Iris pigment epithelial cell (primary cell): ENCODE measurements around the gene NANOG.
"Not testable (repeated sequence)": the region's sequence is repeated elsewhere in the genome, so short reads cannot be mapped to it uniquely, and the experiment has no call there.

ENCODE experiments used
- DNase-seq: peaks from one replicate; pipeline ENCODE4 v3.0.0-alpha.2; 2011; ENCODE audit warnings: low read depth

The NANOG gene

DNA sequence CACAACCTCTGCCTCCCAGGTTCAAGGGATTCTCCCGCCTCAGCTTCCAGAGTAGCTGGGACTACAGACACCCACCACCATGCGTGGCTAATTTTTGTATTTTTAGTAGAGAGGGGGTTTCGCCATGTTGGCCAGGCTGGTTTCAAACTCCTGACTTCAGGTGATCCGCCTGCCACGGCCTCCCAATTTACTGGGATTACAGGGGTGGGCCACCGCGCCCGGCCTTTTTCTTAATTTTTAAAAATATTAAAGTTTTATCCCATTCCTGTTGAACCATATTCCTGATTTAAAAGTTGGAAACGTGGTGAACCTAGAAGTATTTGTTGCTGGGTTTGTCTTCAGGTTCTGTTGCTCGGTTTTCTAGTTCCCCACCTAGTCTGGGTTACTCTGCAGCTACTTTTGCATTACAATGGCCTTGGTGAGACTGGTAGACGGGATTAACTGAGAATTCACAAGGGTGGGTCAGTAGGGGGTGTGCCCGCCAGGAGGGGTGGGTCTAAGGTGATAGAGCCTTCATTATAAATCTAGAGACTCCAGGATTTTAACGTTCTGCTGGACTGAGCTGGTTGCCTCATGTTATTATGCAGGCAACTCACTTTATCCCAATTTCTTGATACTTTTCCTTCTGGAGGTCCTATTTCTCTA lies at the start of gene NANOG:
Gene NANOG (plus strand): TSS at position 519 of the 645 bp plus-strand sequence. CDS start 213 bp downstream, outside the sequence.
- DNase-seq, result not testable (repeated sequence)

DNA sequence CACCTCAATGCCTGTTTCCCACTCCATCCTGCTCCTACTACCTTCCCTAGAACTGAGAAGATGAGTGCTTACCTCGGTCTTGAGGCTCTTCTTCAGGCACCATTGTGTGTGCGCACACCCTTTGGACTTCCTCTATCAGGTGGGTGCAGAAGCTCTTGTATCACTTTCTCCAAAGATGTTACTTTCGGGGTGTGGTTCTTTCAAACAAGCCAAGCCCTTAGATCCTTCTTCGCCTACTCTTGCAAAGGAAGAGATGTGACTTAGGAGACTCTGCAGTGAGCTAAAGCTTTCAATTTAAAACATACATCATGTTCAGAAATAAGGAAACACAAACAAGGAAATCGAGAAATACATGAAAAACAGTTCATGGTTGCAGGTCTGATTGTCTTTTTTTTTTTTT lies 42.0 kb upstream of the NANOG start, which contains the start of gene CLEC4C:
Gene CLEC4C (minus strand): TSS at position 130 of the 400 bp plus-strand sequence. CDS start 27 bp downstream, at position 103.
- no peak for DNase-seq

DNA sequence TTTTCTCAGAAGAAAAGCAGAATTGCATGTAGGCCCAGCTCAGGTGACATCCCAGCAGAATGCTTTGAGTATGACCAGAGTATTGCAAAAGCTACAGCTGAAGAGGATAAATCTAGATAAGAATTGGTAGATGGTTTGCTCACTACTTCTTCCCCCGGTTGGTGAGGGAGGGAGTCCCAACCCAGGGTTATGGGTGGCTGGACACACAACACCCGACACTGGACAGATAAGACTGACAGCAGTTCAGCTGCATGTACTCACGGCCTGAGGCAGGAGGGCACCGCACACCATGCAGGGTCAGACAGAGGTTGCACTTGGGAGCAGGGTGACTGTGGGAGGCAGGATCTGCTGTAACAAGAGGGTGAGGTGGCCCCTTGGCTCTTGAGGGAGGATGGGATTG lies 40.4 kb upstream of the NANOG start:
- no peak for DNase-seq

DNA sequence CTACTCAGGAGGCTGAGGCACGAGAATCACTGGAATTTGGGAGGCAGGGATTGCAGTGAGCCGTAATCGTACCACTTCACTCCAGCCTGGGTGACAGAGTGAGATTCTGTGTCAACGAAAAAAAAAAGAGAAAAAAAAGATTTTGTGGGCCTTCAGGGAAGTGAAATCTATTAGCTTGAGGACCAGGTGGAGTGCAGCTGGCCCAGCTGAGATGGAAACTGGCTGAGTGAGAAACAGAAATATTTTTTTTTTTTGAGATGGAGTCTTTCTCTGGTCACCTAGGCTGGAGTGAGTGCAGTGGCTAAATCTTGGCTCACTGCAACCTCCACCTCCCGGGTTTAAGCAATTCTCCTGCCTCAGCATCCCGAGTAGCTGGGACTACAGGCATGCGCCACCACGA lies 39.8 kb upstream of the NANOG start:
- DNase-seq, result no peak

DNA sequence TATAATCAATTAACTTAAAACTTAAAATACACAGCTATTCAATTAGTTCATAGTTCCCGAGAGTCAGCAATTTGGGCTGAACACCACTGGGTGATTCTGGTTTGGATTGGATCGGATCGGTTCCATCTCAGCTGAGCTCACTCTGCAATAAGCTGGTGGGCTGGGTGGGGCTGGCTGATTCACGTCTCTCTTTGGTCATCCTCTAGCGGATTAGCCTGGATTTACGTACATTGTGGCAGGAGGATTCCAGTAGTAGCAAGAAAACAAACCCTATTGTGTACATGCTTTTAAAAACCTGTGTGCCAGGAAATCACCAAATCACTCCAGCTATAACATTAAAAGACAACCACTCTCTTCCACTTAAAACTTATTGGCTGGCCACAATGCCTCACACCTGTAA lies 38.9 kb upstream of the NANOG start:
- DNase-seq, result no peak

DNA sequence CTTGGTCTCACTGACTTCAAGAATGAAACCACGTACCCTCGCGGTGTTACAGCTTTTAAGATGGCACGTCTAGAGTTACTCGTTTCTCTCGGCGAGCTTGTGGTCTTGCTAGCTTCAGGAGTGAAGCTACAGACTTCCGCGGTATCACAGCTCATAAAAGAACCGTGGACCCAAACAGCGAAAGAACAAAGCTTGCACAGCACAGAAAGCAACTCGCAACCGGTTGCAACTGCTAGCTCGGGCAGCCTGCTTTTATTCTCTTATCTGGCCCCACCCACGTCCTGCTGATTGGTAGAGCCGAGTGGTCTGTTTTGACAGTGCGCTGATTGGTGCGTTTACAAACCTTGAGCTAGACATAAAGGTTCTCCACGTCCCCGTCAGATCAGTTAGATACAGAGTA lies 37.8 kb upstream of the NANOG start:
- DNase-seq, result no peak

GRCh38 chr12:7751941-7752922 lies 37.0 kb upstream of the NANOG start:
- not testable (repeated sequence) for DNase-seq

DNA sequence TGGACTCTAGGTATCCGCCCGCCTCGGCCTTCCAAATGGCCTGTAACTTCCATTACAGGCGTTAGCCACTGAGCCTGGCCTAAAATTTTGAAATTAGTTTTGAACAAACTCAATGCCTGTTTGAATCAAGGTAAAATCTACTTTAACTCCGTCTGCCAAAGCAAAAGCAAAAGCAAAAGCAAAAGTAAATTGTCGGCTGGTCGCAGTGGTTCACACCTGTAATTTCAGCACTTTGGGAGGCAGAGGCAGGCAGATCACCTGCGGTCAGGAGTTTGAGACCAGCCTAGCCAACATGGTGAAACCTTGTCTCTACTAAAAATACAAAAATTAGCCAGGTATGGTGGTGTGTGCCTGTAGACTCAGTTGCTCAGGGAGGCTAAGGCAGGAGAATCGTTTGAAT lies 33.5 kb upstream of the NANOG start:
- DNase-seq, result not testable (repeated sequence)

GRCh38 chr12:7756993-7757392 lies 32.2 kb upstream of the NANOG start:
- DNase-seq, result no peak

GRCh38 chr12:7758766-7759140 lies 30.4 kb upstream of the NANOG start:
- DNase-seq, result no peak

DNA sequence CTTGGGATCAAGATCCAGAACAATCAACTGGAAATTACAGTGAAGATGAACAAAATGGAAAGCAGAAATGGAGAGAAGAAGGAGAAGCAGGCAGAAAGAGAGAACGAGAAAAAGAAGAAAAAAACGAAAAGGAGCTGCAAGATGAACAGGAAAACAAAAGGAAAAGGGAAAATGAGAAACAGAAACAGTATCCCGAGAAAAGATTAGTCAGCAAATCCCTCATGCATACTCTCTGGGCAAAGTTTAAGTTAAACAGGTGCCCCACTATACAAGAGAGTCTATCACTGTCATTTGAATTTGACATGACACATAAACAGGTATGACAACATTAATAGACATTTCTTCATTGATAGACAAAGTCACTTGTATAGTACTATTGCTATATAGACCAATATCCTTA lies 19.2 kb upstream of the NANOG start:
- no peak for DNase-seq

DNA sequence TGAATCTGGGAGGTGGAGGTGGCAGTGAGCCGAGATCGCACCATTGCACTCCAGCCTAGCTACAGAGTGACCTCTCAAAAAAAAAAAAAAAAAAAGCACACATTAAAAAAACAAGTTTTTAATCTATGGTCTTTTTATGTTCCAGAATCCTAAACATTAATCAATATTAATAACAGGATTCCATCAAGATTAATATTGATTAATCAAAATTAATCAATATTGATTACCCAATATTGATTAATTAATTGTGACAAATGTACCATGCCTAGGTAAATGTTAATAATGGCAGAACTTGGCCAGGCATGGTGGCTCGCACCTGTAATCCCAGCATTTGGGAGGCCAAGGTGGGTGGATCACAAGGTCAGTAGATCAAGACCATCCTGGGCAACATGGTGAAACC lies 7.9 kb upstream of the NANOG start:
- no peak for DNase-seq

- no peak for DNase-seq
Observed at GRCh38 chr12:7782055-7782454, 7.1 kb upstream of the NANOG start.

DNA sequence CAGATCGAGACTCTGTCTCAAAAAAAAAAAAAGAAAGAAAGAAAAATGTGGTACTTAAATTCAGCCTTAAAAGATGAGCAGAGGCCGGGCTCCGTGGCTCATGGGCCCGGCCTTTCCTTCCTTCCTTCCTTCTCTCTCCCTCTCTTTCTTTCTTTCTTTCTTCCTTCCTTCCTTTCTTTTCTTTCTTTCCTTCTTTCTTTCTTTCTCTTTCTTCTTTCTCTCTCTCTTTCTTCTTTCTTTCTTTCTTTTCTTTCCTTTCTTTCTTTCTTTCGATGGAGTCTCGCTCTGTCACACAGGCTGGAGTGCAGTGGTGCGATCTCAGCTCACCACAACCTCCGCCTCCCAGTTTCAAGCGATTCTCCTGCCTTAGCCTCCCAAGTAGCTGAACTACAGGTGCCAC lies 5.8 kb upstream of the NANOG start:
- not testable (repeated sequence) for DNase-seq

GRCh38 chr12:7784701-7785100 lies 4.5 kb upstream of the NANOG start:
- DNase-seq, result no peak

DNA sequence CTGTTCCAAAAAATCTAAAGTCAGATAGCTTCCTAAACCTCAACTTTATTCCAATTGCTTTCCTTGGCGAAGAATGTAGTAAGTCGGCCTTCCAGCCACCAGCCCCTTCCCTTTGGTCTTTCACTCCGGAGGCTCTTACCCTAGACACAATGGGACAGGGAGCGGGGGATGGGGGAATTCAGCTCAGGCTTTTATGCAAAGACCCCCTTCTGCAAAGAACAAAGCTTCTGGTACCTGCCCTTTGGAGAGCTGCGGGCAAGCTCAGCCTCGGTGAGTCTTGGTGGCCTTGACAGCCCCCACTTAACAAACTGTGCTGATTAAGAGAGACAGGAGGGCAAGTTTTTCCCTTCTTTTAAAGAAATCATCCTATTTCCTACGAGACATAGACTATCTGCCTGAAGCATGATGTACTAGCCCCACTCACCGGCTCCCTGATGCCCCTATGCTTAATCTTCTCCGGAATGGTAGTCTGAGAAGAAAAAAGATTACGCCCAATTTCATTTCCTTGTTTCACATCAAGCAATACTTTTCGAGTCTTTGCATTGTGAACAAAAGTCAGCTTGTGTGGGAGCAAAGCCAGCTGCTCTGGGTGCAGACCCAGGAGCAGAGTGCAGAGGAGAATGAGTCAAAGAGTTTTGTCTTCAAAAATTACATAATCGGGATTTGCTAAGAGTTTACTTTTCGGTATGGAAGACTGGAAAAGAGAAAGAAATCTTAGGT lies 1.5 kb upstream of the NANOG start:
- DNase-seq, result no peak

DNA sequence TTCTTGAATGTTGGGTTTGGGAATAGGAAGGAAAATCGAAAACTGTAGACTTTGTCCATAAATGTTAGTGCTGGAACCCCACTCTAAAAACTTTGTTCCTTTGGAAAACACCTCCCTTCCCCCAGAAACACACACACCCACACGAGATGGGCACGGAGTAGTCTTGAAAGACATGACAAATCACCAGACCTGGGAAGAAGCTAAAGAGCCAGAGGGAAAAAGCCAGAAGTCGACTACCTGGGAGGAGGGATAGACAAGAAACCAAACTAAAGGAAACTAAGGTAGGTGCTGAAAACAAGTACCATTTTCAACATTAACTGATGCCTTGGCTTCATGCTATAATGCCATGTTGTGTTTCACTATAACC lies 925 bp upstream of the NANOG start:
- DNase-seq, result no peak

GRCh38 chr12:7793211-7793610 lies 4.0 kb downstream of the NANOG start:
- DNase-seq, result no peak

DNA sequence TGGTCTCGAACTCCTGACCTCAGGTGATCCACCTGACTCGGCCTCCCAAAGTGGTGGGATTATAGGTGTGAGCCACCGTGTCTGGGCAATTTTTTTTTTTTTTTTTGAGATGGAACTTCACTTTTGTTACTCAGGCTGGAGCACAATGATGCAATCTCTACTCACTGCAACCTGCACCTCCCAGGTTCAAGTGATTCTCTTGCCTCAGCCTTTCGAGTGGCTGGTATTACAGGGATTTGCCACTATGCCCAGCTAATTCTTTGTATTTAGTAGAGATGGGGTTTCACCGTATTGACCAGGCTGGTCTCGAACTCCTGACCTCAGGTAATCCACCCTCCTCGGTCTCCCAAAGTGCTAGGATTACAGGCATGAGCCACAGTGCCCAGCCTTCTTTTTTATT lies 8.1 kb downstream of the NANOG start:
- DNase-seq, result not testable (repeated sequence)

DNA sequence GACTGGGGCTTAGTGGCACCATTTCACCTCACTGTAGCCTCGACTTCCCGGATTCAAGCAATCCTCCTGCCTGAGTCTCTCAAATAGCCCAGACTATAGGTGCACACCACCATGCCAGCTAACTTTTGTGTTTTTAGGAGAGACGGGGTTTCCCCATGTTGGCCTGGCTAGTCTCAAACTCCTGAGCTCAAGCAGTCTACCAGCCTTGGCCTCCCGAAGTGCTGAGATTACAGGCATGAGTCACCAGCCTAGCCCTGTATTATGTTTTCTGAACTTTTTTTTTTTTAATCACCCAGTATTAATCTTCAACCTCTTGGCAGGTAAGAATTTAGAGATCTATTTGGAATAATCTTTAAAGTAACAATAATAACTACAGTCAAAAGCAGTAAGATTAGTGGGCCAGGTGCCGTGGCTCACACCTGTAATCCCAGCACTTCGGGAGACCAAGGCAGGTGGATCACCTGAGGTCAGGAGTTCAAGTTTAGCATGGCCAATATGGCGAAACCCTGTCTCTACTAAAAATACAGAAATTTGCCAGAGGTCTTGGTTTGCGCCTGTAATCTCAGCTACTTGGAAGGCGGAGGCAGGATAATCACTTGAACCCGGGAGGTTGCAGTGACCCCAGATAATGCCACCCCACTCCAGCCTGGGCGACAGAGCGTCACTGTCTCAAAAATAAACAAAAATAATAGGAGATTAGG lies 8.6 kb downstream of the NANOG start:
- peak; percentile 31 for DNase-seq

- DNase-seq, result not testable (repeated sequence)
Observed at GRCh38 chr12:7798750-7799308, 9.6 kb downstream of the NANOG start.

DNA sequence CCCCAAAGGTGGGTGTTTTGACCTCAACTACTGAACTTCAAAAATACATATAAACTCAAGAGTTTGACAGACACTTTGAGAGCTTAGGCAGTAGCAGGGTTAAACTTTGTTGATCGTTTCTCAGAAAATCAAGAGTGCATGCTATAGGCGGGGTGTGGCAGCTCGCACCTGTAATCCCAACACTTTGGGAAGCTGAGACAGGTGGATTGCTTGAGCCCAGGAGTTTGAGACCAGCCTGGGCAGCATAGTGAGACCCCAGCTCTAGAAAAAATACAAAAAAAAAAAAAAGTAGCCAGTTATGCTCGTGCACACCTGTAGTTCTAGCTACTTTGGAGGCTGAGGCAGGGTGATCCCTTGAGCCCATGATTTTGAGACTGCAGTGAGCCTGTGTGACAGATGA lies 12.3 kb downstream of the NANOG start:
- DNase-seq, result no peak
